Measurements from ENCODE around the gene MPDU1. TPM values are rescaled to one million over a fixed set of nuclear protein-coding genes. Genes with fewer than 3 reads are reported as not detected.

MPDU1 gene
- total RNA-seq, 1 experiment from 2014 or later = 73.1 TPM

GRCh38 chr17:7559320-7560171 is 24.1 kb upstream of the MPDU1 start:
- no peak overlapping the region for H2BK5ac ChIP-seq (ENCODE audit: insufficient read length, low read length)
- no CpG with 5 or more reads among the region's 18 CpGs for WGBS (ENCODE audit: extremely low coverage, insufficient read length, low lambda C conversion rate)
- no peak overlapping the region for H2BK120ac ChIP-seq (ENCODE audit: low read depth, low read length, poor library complexity, severe bottlenecking)
- no peak overlapping the region for H3K56ac ChIP-seq (ENCODE audit: insufficient read length, low read depth, low read length)
- TF ChIP-seq CTCF (conservative IDR thresholded peaks at IDR 0.05) = no peak
- Mint-ChIP-seq H3K36me3 (ENCODE audit: insufficient read depth in 1 of 3, low read depth in 3 of 3) (peaks cover 4 to 17% (median 15%) of the 10 kb centered on the region in 3 experiments; a peak in 6 of 7 replicates), H3K9me3 (no peaks in the 10 kb centered on the region), H3K27me3 (ENCODE audit: low read depth) (no peaks in the 10 kb centered on the region; the same call in 1 of the 2 replicates), H3K4me1 (peaks cover 43 to 62% of the 10 kb centered on the region in 2 experiments), H3K4me3 (peak overlapping the region in 1 of 2 experiments; percentile 90; a peak in 2 of 5 replicates), H3K27ac (peak overlapping the region; percentile 74 to 98 (median 97); a peak in 4 of 7 replicates)
- DNase-seq = no peak
- no peak overlapping the region for H2BK12ac ChIP-seq (ENCODE audit: insufficient read length, low read depth, low read length)
- peaks cover 9% of the 10 kb centered on the region for H3K23me2 ChIP-seq (ENCODE audit: insufficient read length, low read depth, low read length, poor library complexity, severe bottlenecking)
- no peak overlapping the region for H2AK5ac ChIP-seq (ENCODE audit: insufficient read length, low read length)
- no peak overlapping the region for H3T11ph ChIP-seq (ENCODE audit: low read length)
- H3K4me1 ChIP-seq (ENCODE audit: insufficient read depth, low read length) = 0 out of 2 replicates have a peak, but pooled peaks cover 2% of the 10 kb centered on the region
- H3K4me2 ChIP-seq (ENCODE audit: insufficient read depth, insufficient read length, low read length) = peak overlapping the region; percentile 77
- H3K79me1 ChIP-seq (ENCODE audit: insufficient read depth, low read depth, low read length, poor library complexity, severe bottlenecking) = peaks cover 10% of the 10 kb centered on the region
- no peak overlapping the region for H3K18ac ChIP-seq (ENCODE audit: insufficient read length, low read depth, low read length)
- no peak overlapping the region for H3K23ac ChIP-seq (ENCODE audit: insufficient read length, low read depth, low read length)
- no peak overlapping the region for H3K9ac ChIP-seq (ENCODE audit: extremely low read depth, insufficient read length, low read length)
- H2BK15ac ChIP-seq (ENCODE audit: low read depth, low read length) = no peak overlapping the region
- H4K5ac ChIP-seq (ENCODE audit: insufficient read length, low read depth, low read length) = no peak overlapping the region
- H4K20me1 ChIP-seq (ENCODE audit: control insufficient read depth, insufficient read depth, insufficient read length) = no peaks in the 10 kb centered on the region
- no peaks in the 10 kb centered on the region for H3K9me3 ChIP-seq (ENCODE audit: control insufficient read depth, low read depth, low read length)
- H4K91ac ChIP-seq (ENCODE audit: insufficient read length, low read depth, low read length) = no peak overlapping the region
- no peak overlapping the region for H2BK20ac ChIP-seq (ENCODE audit: low read depth, low read length, poor library complexity, severe bottlenecking)
- peaks cover 8% of the 10 kb centered on the region; the same call in 1 of the 2 replicates for H3K79me2 ChIP-seq (ENCODE audit: insufficient read depth, low read length)
- H3K27me3 ChIP-seq (ENCODE audit: insufficient read depth, low read length) = no peaks in the 10 kb centered on the region
- no peak overlapping the region; the same call in 1 of the 2 replicates for H3K14ac ChIP-seq (ENCODE audit: insufficient read depth, low read length)
- H4K8ac ChIP-seq (replicated peaks; ENCODE audit: insufficient read length, low read depth, low read length) = no peak overlapping the region
- no peak overlapping the region for H2AFZ ChIP-seq (ENCODE audit: low read length)
- no peak overlapping the region for H3K4ac ChIP-seq (ENCODE audit: low read depth, low read length)
- H3K27ac ChIP-seq (ENCODE audit: insufficient read length, low read depth, low read length) = no peak overlapping the region
